Measurements from ENCODE around the gene LHX6. TPM values are rescaled to one million over a fixed set of nuclear protein-coding genes. Genes with fewer than 3 reads are reported as not detected.

The LHX6 gene
- total and polyA plus RNA-seq, 2 of the 13 experiments (the other 11 are each of a cell fraction or from before 2014, with no cell fraction given), result 1.1 to 1.3 TPM

- TF ChIP-seq HMGXB3 (CRISPR knock-in tag; IDR thresholded peaks at IDR 0.05; ENCODE audit: borderline replicate concordance) (peak; percentile 59), PREB (CRISPR knock-in tag; IDR thresholded peaks at IDR 0.05) (no peak), MYPOP (CRISPR knock-in tag; IDR thresholded peaks at IDR 0.05) (peak; percentile 71; the same call in 1 of the 2 replicates), XBP1 (CRISPR knock-in tag; IDR thresholded peaks at IDR 0.05) (peak; percentile 55; the same call in 1 of the 2 replicates), E2F5 (CRISPR knock-in tag; conservative IDR thresholded peaks at IDR 0.05) (peak; percentile 72; the same call in 1 of the 2 replicates), ZNF546 (CRISPR knock-in tag; conservative IDR thresholded peaks at IDR 0.05) (peak; percentile 96), SALL1 (CRISPR knock-in tag; IDR thresholded peaks at IDR 0.05) (peak; percentile 99), ZNF572 (CRISPR knock-in tag; IDR thresholded peaks at IDR 0.05) (peak; percentile 81), DMAP1 (CRISPR knock-in tag; IDR thresholded peaks at IDR 0.05) (peak; percentile 91), MEIS2 (CRISPR knock-in tag; IDR thresholded peaks at IDR 0.05) (peak; percentile 79; the same call in 1 of the 2 replicates), ZBTB21 (CRISPR knock-in tag; IDR thresholded peaks at IDR 0.05) (peak; percentile 98), BCLAF1 (IDR thresholded peaks at IDR 0.05) (no peak), BATF2 (CRISPR knock-in tag; IDR thresholded peaks at IDR 0.05) (peak; percentile 77), ZBTB14 (CRISPR knock-in tag; IDR thresholded peaks at IDR 0.05) (no peak), SOX6 (IDR thresholded peaks at IDR 0.05) (no peak), SOX6 (CRISPR knock-in tag; IDR thresholded peaks at IDR 0.05) (peak; percentile 84)
Measured at GRCh38 chr9:122264360-122265148, 35.8 kb upstream of the LHX6 start, which contains the start of the genes MRRF and RBM18 (continued).

Measured in HepG2 (cell line).